ENCODE data around the gene SCN1A.
"Not testable (repeated sequence)": the region's sequence is repeated elsewhere in the genome, so short reads cannot be mapped to it uniquely, and the experiment has no call there.

GRCh38 chr2:165972161-165972560 lies 155.7 kb downstream of the SCN1A start:
- not testable (repeated sequence) for TF ChIP-seq CTCF (conservative IDR thresholded peaks at IDR 0.05; ENCODE audit: low read depth in 2 of 2); ZNF331 (CRISPR knock-in tag; IDR thresholded peaks at IDR 0.05; ENCODE audit: low read depth); POLR2AphosphoS5 (IDR thresholded peaks at IDR 0.05; ENCODE audit: low read depth); EZH2 (IDR thresholded peaks at IDR 0.05; ENCODE audit: low read depth, unreplicated experiment); REST (IDR thresholded peaks at IDR 0.05; ENCODE audit: unreplicated experiment); EZH2phosphoT487 (IDR thresholded peaks at IDR 0.05; ENCODE audit: unreplicated experiment); CREB1 (CRISPR knock-in tag; IDR thresholded peaks at IDR 0.05; ENCODE audit: low read depth); JUNB (IDR thresholded peaks at IDR 0.05; ENCODE audit: unreplicated experiment); ZNF114 (CRISPR knock-in tag; IDR thresholded peaks at IDR 0.05)

Measured in GM23338 (cell line).